ENCODE results near the gene TTC6. TPM values are rescaled to one million over a fixed set of nuclear protein-coding genes. Genes with fewer than 3 reads are reported as not detected.

The TTC6 gene
- polyA plus RNA-seq, 1 donor from 2014 or later: not detected

- Histone ChIP-seq H3K79me2 (replicated peaks; ENCODE audit: insufficient read depth, low read length) (no peaks in the 10 kb centered on the region), H3K27ac (ENCODE audit: low read length) (no peak overlapping the region), H3K9ac (ENCODE audit: low read length) (no peak overlapping the region), H3F3A (ENCODE audit: insufficient read depth, low read length, poor library complexity, severe bottlenecking) (no peaks in the 10 kb centered on the region), H3K36me3 (ENCODE audit: insufficient read depth, low read length) (no peaks in the 10 kb centered on the region), H3K4me2 (ENCODE audit: low read length) (no peak overlapping the region), H3K9me3 (ENCODE audit: low read length) (no peaks in the 10 kb centered on the region), H4K20me1 (ENCODE audit: insufficient read depth) (no peaks in the 10 kb centered on the region), H2AFZ (ENCODE audit: low read depth, low read length) (no peak overlapping the region), H3K4me3 (ENCODE audit: low read length) (no peak overlapping the region), H3K27me3 (ENCODE audit: insufficient read depth, low read depth, low read length) (peaks cover 100% of the 10 kb centered on the region), H3K9me2 (ENCODE audit: insufficient read depth, low read length) (no peaks in the 10 kb centered on the region)
- TF ChIP-seq SMC3 (conservative IDR thresholded peaks at IDR 0.05; ENCODE audit: poor library complexity): no peak
- no peak for TF ChIP-seq EP300 (conservative IDR thresholded peaks at IDR 0.05; ENCODE audit: poor library complexity, severe bottlenecking)
- no peak for TF ChIP-seq EZH2 (IDR thresholded peaks at IDR 0.05; ENCODE audit: borderline replicate concordance, insufficient read depth, low read length, poor library complexity, severe bottlenecking)
- no peak for TF ChIP-seq POLR2AphosphoS5 (IDR thresholded peaks at IDR 0.05)
- TF ChIP-seq RAD21 (conservative IDR thresholded peaks at IDR 0.05): no peak
- TF ChIP-seq MXI1 (conservative IDR thresholded peaks at IDR 0.05; ENCODE audit: poor library complexity, severe bottlenecking): no peak
- no peak for TF ChIP-seq TAF1 (IDR thresholded peaks at IDR 0.05; ENCODE audit: low read depth)
- TF ChIP-seq, protein P1, sequence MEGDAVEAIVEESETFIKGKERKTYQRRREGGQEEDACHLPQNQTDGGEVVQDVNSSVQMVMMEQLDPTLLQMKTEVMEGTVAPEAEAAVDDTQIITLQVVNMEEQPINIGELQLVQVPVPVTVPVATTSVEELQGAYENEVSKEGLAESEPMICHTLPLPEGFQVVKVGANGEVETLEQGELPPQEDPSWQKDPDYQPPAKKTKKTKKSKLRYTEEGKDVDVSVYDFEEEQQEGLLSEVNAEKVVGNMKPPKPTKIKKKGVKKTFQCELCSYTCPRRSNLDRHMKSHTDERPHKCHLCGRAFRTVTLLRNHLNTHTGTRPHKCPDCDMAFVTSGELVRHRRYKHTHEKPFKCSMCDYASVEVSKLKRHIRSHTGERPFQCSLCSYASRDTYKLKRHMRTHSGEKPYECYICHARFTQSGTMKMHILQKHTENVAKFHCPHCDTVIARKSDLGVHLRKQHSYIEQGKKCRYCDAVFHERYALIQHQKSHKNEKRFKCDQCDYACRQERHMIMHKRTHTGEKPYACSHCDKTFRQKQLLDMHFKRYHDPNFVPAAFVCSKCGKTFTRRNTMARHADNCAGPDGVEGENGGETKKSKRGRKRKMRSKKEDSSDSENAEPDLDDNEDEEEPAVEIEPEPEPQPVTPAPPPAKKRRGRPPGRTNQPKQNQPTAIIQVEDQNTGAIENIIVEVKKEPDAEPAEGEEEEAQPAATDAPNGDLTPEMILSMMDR (IDR thresholded peaks at IDR 0.05; ENCODE audit: poor library complexity, severe bottlenecking): no peak
- TF ChIP-seq, protein P2, sequence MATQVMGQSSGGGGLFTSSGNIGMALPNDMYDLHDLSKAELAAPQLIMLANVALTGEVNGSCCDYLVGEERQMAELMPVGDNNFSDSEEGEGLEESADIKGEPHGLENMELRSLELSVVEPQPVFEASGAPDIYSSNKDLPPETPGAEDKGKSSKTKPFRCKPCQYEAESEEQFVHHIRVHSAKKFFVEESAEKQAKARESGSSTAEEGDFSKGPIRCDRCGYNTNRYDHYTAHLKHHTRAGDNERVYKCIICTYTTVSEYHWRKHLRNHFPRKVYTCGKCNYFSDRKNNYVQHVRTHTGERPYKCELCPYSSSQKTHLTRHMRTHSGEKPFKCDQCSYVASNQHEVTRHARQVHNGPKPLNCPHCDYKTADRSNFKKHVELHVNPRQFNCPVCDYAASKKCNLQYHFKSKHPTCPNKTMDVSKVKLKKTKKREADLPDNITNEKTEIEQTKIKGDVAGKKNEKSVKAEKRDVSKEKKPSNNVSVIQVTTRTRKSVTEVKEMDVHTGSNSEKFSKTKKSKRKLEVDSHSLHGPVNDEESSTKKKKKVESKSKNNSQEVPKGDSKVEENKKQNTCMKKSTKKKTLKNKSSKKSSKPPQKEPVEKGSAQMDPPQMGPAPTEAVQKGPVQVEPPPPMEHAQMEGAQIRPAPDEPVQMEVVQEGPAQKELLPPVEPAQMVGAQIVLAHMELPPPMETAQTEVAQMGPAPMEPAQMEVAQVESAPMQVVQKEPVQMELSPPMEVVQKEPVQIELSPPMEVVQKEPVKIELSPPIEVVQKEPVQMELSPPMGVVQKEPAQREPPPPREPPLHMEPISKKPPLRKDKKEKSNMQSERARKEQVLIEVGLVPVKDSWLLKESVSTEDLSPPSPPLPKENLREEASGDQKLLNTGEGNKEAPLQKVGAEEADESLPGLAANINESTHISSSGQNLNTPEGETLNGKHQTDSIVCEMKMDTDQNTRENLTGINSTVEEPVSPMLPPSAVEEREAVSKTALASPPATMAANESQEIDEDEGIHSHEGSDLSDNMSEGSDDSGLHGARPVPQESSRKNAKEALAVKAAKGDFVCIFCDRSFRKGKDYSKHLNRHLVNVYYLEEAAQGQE (IDR thresholded peaks at IDR 0.05; ENCODE audit: borderline replicate concordance): no peak
Observed at GRCh38 chr14:37589715-37590427, 5.6 kb upstream of the TTC6 start.

- peaks cover 99% of the 10 kb centered on the region for H3K27me3 ChIP-seq (ENCODE audit: insufficient read depth, low read depth, low read length)
- no peaks in the 10 kb centered on the region for H3K79me2 ChIP-seq (replicated peaks; ENCODE audit: insufficient read depth, low read length)
- no peaks in the 10 kb centered on the region for H4K20me1 ChIP-seq (ENCODE audit: insufficient read depth)
- H3K9ac ChIP-seq (ENCODE audit: low read length): no peak overlapping the region
- H3K9me3 ChIP-seq (ENCODE audit: low read length): no peaks in the 10 kb centered on the region
- H2AFZ ChIP-seq (ENCODE audit: low read depth, low read length): no peak overlapping the region
- H3K4me3 ChIP-seq (ENCODE audit: low read length): no peak overlapping the region
- no peaks in the 10 kb centered on the region for H3K9me2 ChIP-seq (ENCODE audit: insufficient read depth, low read length)
- H3F3A ChIP-seq (ENCODE audit: insufficient read depth, low read length, poor library complexity, severe bottlenecking): no peaks in the 10 kb centered on the region
- H3K27ac ChIP-seq (ENCODE audit: low read length): no peak overlapping the region
- no peak for TF ChIP-seq EP300 (conservative IDR thresholded peaks at IDR 0.05; ENCODE audit: poor library complexity, severe bottlenecking)
- no peak for TF ChIP-seq TAF1 (IDR thresholded peaks at IDR 0.05; ENCODE audit: low read depth)
- TF ChIP-seq MXI1 (conservative IDR thresholded peaks at IDR 0.05; ENCODE audit: poor library complexity, severe bottlenecking): no peak
- no peak for TF ChIP-seq EZH2 (IDR thresholded peaks at IDR 0.05; ENCODE audit: borderline replicate concordance, insufficient read depth, low read length, poor library complexity, severe bottlenecking)
- TF ChIP-seq, protein P1 (IDR thresholded peaks at IDR 0.05; ENCODE audit: poor library complexity, severe bottlenecking): no peak
- H3K4me2 ChIP-seq (ENCODE audit: low read length): no peak overlapping the region
- no peaks in the 10 kb centered on the region for H3K36me3 ChIP-seq (ENCODE audit: insufficient read depth, low read length)
Observed at GRCh38 chr14:37590428-37591139, 4.8 kb upstream of the TTC6 start.

Measured in neural cell (in vitro differentiated cells).